T follicular helper cell (primary cell): ENCODE measurements around the gene PLAAT4.
"Not testable (repeated sequence)": the region's sequence is repeated elsewhere in the genome, so short reads cannot be mapped to it uniquely, and the experiment has no call there.

Source experiments
- DNase-seq: peaks from one replicate; pipeline ENCODE4 v3.0.0-alpha.2; 2020; ENCODE audit warnings: low read depth

PLAAT4 gene

GRCh38 chr11:63543711-63544110 is 7.1 kb downstream of the PLAAT4 start:
- no peak for DNase-seq

- no peak for DNase-seq
Measured at GRCh38 chr11:63547061-63547460, 10.5 kb downstream of the PLAAT4 start.

- DNase-seq = no peak
Measured at GRCh38 chr11:63548178-63548577, 11.6 kb downstream of the PLAAT4 start.

- no peak for DNase-seq
Measured at GRCh38 chr11:63549411-63549810, 12.8 kb downstream of the PLAAT4 start.

GRCh38 chr11:63550156-63550700 is 13.6 kb downstream of the PLAAT4 start:
- not testable (repeated sequence) for DNase-seq

GRCh38 chr11:63551091-63551888 is 14.7 kb downstream of the PLAAT4 start:
- DNase-seq = no peak

GRCh38 chr11:63551889-63552266 is 15.3 kb downstream of the PLAAT4 start:
- DNase-seq = no peak

- DNase-seq = no peak
Measured at GRCh38 chr11:63552921-63553320, 16.3 kb downstream of the PLAAT4 start.

- DNase-seq = peak; percentile 28
Measured at GRCh38 chr11:63553759-63554158, 17.2 kb downstream of the PLAAT4 start.

GRCh38 chr11:63554877-63555223 is 18.2 kb downstream of the PLAAT4 start:
- DNase-seq = no peak

- no peak for DNase-seq
Measured at GRCh38 chr11:63556404-63557013, 19.9 kb downstream of the PLAAT4 start.

GRCh38 chr11:63557570-63557969 is 21.0 kb downstream of the PLAAT4 start:
- DNase-seq = no peak

- no peak for DNase-seq
Measured at GRCh38 chr11:63558459-63559157, 22.0 kb downstream of the PLAAT4 start.

- no peak for DNase-seq
Measured at GRCh38 chr11:63560506-63561180, 24.0 kb downstream of the PLAAT4 start.

- DNase-seq = no peak
Measured at GRCh38 chr11:63563201-63564055, 26.8 kb downstream of the PLAAT4 start, which contains the start of gene PLAAT2. TSS of gene PLAAT2 (minus strand) at chr11:63563379. CDS start at chr11:63563324, 55 bp downstream.

GRCh38 chr11:63564056-63564774 is 27.6 kb downstream of the PLAAT4 start:
- DNase-seq = no peak

GRCh38 chr11:63564784-63565350 is 28.3 kb downstream of the PLAAT4 start:
- DNase-seq = no peak

- peak; percentile 71 for DNase-seq
Measured at GRCh38 chr11:63567044-63567840, 30.6 kb downstream of the PLAAT4 start.

GRCh38 chr11:63569570-63569969 is 33.0 kb downstream of the PLAAT4 start:
- DNase-seq = no peak
